T follicular helper cell (primary cell): ENCODE results near the gene WAC.
"Not testable (repeated sequence)": the region's sequence is repeated elsewhere in the genome, so short reads cannot be mapped to it uniquely, and the experiment has no call there.

Experiments
- DNase-seq: peaks from one replicate; pipeline ENCODE4 v3.0.0-alpha.2; 2020; ENCODE audit warnings: low read depth

WAC gene

DNA sequence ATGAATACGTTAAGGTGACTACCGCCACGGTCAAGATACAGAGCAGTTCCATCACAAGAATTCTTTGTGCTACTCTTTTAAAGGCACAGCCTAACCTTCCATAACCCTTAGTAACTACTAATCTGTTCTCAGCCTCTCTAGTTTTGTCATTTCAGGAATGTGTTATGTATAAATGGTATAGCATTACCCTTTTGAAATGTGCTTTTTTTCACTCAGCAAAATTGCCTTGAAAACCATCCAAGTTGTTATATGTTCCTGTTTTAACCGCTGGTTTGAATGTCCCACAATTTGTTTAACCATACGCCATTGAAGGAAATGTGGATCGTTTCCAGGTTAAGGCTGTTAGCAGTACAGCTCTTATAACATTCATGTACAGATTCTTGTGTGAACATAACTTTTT, 32.0 kb downstream of the WAC start:
- DNase-seq = no peak

DNA sequence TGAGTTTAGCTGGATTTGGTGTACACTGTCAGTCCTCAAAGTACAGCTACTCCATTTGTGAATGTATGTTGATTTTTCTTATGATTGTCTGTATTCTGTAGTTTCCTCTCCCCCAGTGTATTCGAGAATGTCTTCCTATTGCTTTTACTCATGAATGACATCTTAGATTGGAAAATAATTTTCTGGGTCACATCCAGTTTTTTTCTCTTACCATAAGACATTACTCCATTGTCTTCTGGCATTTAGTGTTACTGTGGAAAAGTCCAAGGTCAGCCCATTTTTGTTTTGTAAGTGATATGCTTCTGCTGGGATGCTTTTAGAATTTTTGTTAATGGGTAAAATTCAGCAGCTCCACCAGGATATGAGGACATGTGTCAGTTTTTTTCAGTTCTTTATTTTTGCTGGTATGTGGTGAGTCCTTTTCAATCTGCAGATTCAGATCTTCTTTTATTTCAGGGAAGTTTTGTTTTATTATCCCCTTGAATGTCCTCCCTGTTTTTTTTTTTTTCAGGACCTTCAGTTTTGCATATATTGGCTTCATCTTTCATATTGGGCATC, 33.6 kb downstream of the WAC start:
- no peak for DNase-seq

- no peak for DNase-seq
Observed at GRCh38 chr10:28569506-28570159, 36.7 kb downstream of the WAC start.

- DNase-seq = no peak
Observed at GRCh38 chr10:28570598-28570997, 37.7 kb downstream of the WAC start.

DNA sequence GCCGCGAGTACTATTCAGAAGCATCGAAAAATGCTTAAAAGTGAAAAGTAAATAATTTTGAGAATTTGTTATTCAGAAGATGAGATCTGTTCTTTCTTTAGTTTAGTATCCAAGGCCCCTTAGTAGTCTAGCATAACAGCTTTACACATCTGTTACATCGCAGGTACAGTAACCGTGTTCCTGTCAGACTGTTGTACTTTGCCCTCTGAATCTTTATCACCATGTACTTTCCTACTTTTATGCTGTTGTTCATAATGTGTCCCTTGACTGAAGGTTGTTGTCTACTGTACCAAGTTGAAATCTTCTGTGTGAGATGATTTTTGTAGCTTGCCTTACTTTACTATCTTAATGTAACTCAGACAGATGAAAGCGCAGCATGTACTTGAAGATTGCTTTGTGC, 38.3 kb downstream of the WAC start:
- no peak for DNase-seq

DNA sequence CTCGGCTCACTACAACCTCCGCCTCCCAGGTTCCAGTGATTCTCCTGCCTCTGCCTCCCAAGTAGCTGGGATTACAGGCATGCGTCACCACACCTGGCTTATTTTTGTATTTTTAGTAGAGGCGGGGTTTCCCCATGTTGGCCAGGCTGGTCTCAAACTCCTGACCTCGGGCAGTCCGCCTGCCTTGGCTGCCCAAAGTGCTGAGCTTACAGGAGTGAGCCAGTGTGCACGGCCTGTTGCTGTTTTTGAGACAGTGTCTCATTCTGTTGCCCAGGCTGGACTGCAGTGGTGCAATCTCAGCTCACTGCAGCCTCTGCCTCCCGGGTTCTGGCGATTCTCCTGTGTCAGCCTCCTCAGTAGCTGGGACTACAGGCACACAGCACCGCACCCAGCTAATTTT, 41.3 kb downstream of the WAC start:
- DNase-seq = not testable (repeated sequence)

DNA sequence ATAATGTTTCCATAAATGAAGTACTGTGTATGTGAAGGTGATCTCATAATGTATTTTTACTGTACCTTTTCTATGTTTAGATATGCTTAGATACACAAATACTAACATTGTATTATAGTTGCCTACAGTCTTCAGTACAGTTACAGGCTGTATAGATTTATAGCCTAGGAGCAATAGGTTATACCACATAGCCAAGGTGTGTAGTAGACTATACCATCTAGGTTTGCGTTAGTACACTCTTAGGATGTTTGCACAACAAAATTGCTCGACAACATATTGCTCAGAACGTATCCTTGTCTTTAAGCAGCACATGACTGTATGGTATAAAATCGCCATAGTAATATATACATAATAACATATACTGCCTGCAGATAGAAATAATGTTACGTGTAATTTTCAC, 42.9 kb downstream of the WAC start:
- DNase-seq = no peak

GRCh38 chr10:28577506-28577905, 44.6 kb downstream of the WAC start:
- DNase-seq = no peak

- no peak for DNase-seq
Observed at GRCh38 chr10:28578454-28578853, 45.5 kb downstream of the WAC start.

DNA sequence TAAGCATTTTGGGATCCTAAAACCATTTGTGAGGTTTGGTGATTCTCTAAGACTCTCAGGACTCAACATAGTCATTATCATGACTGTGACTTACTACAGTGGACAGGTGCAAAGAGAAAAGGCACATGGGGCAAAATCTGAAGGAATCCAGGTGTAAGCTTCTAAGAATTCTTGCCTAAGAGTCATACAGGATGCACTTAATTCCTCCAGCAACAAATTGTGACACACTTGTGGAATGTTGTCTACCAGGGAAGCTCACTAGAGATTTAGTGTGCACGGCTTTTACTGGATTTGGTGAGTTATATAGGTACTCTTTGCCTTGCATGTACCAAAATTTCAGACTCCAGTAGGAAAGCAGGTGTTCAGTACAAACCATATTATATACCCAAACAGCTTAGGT, 47.9 kb downstream of the WAC start:
- no peak for DNase-seq

DNA sequence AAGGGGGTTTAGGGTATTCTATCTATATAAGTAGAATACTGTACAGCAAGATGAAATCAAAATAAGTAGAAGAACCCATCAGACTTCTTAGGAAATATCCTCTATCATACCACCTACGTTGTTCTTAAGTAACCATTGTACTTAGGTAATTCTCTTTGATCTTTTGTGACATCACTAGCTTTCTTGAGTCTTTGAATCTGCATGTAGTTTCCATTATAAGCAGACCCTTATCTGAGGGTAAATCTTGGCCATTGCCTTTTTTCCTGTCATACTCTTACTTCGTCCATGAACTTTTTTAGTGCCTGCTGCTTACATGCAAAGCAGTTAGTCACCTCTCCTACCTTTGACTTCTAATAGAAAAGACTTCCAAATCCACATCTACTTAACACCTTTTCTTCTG, 49.0 kb downstream of the WAC start:
- no peak for DNase-seq

- DNase-seq = no peak
Observed at GRCh38 chr10:28585076-28585475, 52.2 kb downstream of the WAC start.

GRCh38 chr10:28586176-28586575, 53.3 kb downstream of the WAC start:
- no peak for DNase-seq

- DNase-seq = no peak
Observed at GRCh38 chr10:28587270-28587969, 54.5 kb downstream of the WAC start.

GRCh38 chr10:28587970-28588290, 55.0 kb downstream of the WAC start:
- no peak for DNase-seq

- no peak for DNase-seq
Observed at GRCh38 chr10:28592953-28593352, 60.0 kb downstream of the WAC start.

- DNase-seq = no peak
Observed at GRCh38 chr10:28593811-28594210, 60.9 kb downstream of the WAC start.

DNA sequence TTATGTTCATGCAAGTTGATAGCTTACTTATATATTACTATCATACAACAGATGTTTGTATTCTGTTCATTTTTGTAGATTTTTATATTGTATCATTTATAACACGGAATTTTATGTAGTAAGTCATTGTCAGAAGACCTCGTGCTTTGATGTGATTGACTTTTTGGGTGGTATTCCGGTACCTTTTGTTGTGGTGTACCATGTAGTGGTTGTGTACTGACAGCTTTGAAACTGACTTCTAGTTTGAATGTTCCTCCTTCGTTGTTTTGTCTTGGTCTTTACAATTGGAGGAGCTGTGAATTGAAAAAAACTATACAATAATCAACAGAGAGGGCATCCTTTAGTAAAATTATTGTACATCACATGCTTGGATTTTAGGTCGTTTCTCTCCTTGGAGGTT, 61.5 kb downstream of the WAC start:
- peak; percentile 7 for DNase-seq

GRCh38 chr10:28595613-28596012, 62.7 kb downstream of the WAC start:
- no peak for DNase-seq

DNA sequence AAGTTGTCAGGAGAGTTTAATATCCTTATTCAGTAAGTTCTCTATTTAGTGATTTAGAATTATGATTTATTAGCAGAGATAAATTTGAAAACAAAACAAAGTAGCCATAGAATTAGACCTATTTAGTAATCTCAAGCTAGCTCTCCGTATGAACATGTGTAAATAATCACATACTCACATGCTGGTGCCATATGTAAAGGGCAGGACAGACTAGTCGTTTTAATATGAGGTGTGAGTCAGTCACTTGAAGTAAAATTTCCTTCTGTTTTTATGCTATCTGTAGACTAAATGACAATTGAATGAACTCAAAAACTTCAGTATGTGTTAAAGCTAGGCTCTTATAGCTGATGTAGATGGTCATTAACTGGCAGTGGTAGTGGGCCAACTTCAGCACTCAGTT, 67.1 kb downstream of the WAC start:
- no peak for DNase-seq

- no peak for DNase-seq
Observed at GRCh38 chr10:28601012-28601411, 68.1 kb downstream of the WAC start.

GRCh38 chr10:28604567-28605536, 71.9 kb downstream of the WAC start:
- no peak for DNase-seq

GRCh38 chr10:28606568-28606967, 73.7 kb downstream of the WAC start:
- DNase-seq = no peak
